NB4 (cell line): ENCODE data around the gene ATG4B.

Experiments used
- DNase-seq: peaks from one replicate; pipeline ENCODE4 v3.0.0; 2010; ENCODE audit warnings: low read depth
- H3K4me3 ChIP-seq: one replicate; pipeline ENCODE4 v1.5.1; 2011; ENCODE audit warnings: mild to moderate bottlenecking, low read depth, low read length, moderate library complexity
- MAX ChIP-seq: IDR thresholded peaks from 2 replicates; pipeline ENCODE4 v1.6.1; 2011; ENCODE audit warnings: low read depth, low read length
- MYC ChIP-seq: IDR thresholded peaks from 2 replicates; pipeline ENCODE4 v1.6.1; 2011; ENCODE audit warnings: low read depth, low read length
- POLR2A ChIP-seq: IDR thresholded peaks from 2 replicates; pipeline ENCODE4 v1.6.1; 2011; ENCODE audit warnings: mild to moderate bottlenecking; ENCODE audit not compliant: insufficient read length; ENCODE audit errors: extremely low read depth
- TF ChIP-seq, protein P1 (sequence below): IDR thresholded peaks from one replicate; pipeline ENCODE4 v1.5.1; 2012; ENCODE audit warnings: low read depth, low read length

ATG4B gene

GRCh38 chr2:241611062-241611461 lies 26.4 kb upstream of the ATG4B start:
- H3K4me3 ChIP-seq: no peak overlapping the region
- TF ChIP-seq, protein P1, sequence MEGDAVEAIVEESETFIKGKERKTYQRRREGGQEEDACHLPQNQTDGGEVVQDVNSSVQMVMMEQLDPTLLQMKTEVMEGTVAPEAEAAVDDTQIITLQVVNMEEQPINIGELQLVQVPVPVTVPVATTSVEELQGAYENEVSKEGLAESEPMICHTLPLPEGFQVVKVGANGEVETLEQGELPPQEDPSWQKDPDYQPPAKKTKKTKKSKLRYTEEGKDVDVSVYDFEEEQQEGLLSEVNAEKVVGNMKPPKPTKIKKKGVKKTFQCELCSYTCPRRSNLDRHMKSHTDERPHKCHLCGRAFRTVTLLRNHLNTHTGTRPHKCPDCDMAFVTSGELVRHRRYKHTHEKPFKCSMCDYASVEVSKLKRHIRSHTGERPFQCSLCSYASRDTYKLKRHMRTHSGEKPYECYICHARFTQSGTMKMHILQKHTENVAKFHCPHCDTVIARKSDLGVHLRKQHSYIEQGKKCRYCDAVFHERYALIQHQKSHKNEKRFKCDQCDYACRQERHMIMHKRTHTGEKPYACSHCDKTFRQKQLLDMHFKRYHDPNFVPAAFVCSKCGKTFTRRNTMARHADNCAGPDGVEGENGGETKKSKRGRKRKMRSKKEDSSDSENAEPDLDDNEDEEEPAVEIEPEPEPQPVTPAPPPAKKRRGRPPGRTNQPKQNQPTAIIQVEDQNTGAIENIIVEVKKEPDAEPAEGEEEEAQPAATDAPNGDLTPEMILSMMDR: no peak
- TF ChIP-seq POLR2A: no peak
- TF ChIP-seq MAX: no peak
- no peak for TF ChIP-seq MYC
- DNase-seq: no peak

DNA sequence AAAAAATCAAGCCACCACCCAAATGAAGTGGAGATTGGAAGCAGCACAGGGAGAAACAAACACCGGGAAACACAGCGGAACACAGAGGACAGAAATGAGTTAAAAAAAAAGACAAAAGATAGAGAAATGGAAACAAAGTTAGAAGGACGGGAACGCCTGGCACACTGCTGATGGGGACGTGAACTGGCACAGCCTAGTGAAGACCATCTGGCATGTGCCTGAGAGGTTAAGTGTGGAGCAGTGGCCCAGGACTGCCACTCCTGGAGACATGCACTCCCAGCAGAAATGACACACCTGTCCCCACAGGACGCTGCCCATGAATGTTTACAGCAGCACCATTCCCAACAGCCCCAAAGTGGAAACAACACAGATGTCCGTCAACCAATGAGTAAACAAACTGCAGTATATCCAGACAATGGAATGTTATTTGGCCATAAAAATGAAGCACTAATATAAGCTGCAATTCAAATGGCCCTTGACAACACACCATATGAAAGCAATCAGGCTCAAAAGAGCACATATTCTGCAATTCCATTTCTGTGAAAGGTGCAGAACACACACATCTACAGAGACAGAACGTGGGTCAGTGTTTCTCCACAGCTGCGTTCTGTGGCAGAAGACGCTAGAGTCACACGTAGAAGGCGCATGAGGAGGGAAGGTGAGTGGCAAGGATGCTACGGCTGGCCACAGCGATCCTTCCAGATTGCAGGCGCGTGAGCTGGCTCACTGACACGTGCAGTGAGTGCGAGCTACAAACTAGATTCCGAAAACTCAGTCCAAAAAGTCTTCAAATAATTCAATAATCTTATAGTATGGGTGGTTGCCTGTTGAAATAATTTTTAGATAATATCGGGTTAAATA lies 25.1 kb upstream of the ATG4B start:
- H3K4me3 ChIP-seq: no peak overlapping the region
- no peak for DNase-seq
- no peak for TF ChIP-seq MAX

DNA sequence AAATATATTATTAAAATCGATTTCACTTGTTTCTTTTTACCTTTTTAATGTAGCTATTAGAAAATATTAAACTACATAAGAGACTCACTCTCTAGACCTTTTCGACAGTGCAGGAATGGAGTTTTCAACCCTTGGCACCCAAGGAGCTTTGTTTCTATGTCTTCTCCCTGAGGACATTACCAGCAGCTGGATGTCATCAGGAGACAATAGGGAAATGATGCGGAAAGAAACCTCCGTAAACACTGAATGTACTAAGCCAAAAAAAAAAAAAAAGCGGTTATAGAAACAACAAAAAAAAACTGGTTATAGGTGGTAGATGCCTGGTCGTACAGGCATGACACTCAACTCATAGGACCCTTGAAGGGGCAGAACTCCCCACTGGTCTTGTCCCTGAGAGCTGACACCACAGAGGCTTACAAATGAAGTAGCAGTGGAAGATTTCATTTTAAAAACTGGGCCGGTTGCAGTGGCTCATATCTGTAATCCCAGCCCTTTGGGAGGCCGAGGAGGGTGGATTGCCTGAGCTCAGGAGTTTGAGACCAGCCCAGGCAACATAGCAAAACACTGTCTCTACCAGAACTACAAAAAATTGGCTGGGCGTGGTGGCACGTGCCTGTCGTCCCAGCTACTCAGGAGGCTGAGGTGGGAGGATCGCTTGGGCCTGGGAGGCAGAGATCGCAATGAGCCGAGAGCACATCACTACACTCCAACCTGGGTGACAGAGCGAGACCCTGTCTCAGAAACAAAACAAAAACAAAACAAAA lies 24.3 kb upstream of the ATG4B start:
- TF ChIP-seq POLR2A: no peak
- TF ChIP-seq, protein P1: no peak
- DNase-seq: no peak
- H3K4me3 ChIP-seq: no peak overlapping the region

DNA sequence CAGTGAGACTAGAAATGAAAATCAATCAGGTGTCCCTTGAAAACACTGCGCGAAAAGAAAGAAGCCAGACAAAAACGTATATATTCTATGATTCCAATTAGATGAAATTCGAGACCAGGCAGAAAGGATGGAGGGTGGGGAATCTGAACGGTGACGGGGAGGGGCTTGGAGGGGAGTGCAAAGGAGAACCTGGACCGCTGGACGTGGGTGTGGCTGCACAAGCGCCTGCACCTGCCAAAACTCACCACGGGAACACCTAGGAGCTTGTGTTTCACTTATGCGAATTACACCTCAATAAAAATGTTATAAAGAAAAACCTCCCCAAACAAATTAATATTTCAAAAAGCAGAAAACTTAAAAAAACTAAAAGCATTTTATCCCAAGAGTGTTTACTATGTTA lies 22.5 kb upstream of the ATG4B start:
- no peak for TF ChIP-seq POLR2A
- TF ChIP-seq, protein P1: no peak
- no peak for TF ChIP-seq MYC
- TF ChIP-seq MAX: no peak
- H3K4me3 ChIP-seq: no peak overlapping the region
- DNase-seq: no peak

- DNase-seq: no peak
- TF ChIP-seq MAX (no peak), POLR2A (no peak)
Observed at GRCh38 chr2:241615522-241616052, 21.9 kb upstream of the ATG4B start.

DNA sequence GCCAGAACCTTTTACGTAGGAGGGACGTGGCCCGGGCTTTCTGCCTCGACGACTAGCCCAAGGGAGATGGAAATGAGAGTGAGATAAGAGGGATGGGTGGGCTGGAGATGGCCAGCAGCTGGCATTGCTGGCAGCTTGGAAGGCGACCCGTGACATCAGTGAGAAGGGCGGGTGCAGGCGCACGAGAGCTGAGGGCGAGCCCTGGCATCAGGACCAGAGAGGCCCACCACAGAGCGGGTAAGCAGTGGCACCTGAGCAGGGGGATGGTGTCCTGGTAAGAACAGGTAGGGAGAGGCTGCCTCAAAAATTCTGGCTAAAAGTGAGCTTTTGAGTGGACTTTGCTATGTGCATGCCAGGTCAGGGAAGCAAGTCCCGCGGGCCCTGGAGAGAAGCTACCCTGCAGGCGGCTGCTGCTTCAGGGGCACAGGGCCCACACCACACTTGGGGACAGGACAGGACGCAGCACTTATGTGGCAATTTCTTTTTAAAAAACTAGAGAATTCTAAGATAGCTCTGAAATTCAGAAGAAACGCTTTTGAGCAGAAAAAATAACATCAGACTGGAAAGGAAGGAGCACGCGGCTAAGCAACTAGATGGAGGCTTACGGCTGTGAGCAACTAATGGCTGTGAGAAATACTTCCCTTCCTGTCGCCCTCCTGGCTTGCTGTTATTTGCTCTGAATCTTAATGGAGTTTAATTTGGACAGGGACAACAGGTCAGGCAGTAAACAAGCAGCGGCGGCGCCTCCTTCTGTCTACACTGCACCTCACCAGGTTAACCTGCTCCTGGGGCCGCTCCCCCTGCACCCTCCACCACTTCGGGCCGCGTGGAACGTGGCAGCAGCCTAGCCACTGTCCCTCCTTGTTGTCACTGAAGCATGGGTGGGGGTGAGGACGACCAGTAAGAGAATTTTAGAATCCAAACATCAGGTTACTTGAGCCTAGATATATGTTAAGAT lies 21.0 kb upstream of the ATG4B start:
- no peak for DNase-seq
- H3K4me3 ChIP-seq: no peak overlapping the region
- no peak for TF ChIP-seq POLR2A
- TF ChIP-seq MAX: no peak
- TF ChIP-seq, protein P1: no peak
- TF ChIP-seq MYC: no peak

More at GRCh38 chr2:241615522-241616052, 21.9 kb upstream of the ATG4B start:
- H3K4me3 ChIP-seq: no peak overlapping the region
